Fibroblast of the conjunctiva (primary cell): Measurements from ENCODE around the gene NME5.

Source experiments
- DNase-seq: peaks from one replicate; pipeline ENCODE4 v3.0.0-alpha.2; 2010; ENCODE audit warnings: low read depth

Gene NME5

DNA sequence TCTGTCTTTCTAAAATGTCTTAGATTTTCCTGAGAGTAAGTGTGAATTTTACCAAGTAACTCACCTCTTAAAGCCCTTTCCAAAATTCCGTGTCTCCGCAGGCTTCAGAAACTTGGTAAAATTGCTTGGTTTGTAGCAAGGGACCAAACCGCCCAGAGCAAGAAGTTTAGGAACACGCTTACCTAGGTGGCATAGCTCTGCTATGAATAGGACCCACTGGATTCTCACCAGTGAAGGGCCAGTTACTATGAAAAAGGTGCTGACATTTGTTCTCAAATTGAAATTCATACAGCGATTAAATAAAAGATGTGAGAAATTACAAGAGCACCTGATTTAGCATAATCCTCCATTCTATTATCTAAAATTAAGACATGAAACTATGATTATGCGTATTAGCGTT lies 6.7 kb downstream of the NME5 start:
- DNase-seq = no peak

DNA sequence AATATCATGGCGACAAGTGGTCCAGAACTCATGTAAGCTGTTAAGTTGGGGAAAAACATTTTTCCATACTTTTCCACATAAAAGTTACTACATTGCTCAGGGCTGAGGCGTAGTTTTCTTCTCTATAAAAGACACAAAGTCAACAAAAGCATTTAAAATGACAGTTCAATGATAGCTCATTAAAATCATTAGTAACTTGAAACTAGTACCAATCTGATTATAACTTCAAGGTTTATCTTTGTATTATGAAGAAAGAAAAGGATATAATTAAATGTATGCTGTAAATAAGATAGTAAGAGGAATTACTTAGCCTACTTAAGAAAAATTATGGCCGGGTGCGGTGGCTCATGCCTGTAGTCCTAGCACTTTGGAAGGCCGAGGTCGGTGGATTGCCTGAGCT lies 9.9 kb downstream of the NME5 start:
- no peak for DNase-seq

- DNase-seq = no peak
Measured at GRCh38 chr5:138128334-138128733, 10.9 kb downstream of the NME5 start.

GRCh38 chr5:138115254-138115653 lies 24.0 kb downstream of the NME5 start:
- DNase-seq = no peak

DNA sequence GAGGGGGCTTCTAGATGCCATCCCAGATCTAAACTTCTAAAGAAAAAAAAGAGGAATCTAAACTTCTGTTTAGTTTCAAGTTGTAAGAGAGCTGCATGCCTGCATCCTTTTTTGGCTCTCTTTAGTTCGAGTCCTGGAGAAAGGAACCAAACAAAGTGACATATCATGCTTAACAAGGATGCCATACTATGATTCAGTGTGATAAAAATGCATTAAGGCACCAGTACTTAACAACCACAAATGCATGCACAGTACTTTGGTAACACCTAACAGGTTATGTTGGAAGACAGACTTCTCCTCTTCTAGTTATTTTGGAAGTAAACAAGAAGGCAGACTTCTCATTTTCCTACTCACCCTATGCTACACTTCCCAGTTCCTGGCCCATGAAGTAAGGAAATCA lies 27.3 kb downstream of the NME5 start:
- DNase-seq = no peak

DNA sequence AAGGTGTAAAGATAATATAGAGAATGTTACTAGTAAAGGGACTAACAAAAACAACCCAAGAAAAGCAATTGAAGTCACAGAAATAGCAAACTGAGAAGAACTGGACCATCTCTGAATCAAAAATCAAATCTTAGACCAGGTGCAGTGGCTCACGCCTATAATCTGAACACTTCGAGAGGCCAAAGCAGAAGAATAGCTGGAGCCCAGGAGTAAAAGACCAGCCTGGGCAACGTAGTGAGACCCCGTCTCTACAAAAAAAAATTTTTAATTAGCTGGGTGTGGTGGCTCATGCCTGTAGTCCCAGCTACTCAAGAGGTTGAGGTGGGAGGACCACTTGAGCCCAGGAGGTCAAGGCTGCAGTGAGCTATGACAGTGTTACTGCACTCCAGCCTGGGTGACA lies 28.0 kb downstream of the NME5 start:
- DNase-seq = no peak

DNA sequence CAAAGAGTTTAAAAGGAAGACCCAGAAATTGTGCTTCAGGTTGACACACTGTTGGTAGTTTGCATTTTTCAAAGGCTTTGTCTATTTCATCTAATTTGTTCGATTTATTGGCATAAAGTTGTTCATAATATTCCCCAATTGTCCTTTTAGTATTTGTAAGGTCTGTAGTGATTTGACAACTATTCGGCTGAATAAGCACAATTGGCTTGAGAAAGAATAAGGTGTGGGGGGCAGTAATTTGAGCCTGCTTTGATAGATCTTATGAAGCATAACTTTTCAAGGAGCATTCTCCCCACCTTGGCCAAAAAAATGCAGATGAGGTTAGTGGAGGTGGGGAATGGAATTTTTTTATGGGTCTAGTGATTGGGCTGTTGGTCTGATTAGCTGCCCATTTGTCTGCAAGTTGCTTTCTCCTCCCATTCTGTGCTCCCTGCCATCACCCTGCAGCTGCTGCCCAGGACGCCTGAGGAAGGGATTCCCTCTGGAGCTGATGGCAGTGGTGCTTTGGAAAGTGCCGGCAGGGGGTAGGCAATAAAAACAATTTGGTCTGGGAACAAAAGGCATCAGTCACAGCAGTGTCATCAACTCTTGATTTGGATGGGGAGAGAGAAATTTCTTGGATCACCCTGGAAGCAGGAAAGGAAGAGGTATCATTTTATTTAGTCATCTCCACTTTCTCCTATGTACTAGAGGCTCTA lies 28.8 kb downstream of the NME5 start:
- no peak for DNase-seq

DNA sequence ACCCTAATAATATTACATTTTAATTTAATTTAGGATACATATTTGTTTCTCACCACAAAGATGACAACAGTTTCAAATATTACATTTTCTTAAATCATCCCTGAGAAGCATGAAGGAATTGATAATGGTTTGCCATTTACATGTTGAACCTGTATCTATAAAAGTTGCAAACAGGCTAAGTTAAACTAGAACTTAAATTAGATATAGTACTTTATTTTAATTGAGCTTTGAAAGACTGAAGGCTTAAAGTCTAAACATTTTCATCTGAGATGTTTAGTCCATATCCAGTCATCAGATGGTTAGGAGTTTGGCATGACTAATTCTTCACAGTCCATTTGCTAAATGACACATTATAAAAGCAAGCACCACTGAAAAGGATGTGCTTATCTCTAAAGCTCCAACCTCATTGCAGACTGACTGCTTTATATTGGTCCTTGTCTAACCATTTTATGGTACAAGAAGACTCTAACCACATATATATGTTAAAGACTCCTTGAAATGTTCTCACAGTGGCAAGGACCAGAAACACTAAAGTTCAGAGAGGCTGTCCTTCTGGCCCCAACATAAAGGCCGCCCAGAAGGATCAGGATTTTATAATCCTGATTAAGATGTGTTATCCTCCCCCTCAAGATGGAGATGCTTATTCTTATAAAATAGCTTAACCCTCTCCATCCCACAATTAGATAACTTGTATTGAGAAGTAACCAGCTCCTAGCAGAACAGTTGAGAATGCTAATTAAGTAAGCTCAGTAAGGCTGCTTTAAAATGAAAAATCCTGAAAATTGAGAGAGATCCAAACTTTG lies 29.6 kb downstream of the NME5 start:
- DNase-seq = no peak

DNA sequence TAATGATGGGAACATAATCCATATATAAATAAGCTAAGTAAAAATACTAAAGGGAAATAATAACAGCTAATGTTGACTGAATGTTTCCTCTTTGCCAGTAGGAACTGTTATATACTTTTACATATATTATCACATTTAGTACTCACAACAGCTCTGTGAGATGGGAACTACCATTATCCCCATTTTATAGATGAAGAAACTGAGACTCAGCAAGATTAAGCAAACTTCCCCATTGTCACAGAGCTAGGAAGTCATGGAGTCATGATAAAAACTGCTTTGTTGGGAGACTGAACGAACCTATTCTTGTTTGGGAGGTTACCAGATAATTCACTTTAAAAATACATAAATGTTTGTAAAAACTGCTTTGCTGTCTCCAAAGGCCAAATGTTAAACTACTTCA lies 32.0 kb downstream of the NME5 start:
- DNase-seq = no peak

GRCh38 chr5:138105709-138106108 lies 33.5 kb downstream of the NME5 start:
- DNase-seq = no peak

- no peak for DNase-seq
Measured at GRCh38 chr5:138103319-138103637, 36.0 kb downstream of the NME5 start.

- no peak for DNase-seq
Measured at GRCh38 chr5:138102454-138103318, 36.5 kb downstream of the NME5 start.

DNA sequence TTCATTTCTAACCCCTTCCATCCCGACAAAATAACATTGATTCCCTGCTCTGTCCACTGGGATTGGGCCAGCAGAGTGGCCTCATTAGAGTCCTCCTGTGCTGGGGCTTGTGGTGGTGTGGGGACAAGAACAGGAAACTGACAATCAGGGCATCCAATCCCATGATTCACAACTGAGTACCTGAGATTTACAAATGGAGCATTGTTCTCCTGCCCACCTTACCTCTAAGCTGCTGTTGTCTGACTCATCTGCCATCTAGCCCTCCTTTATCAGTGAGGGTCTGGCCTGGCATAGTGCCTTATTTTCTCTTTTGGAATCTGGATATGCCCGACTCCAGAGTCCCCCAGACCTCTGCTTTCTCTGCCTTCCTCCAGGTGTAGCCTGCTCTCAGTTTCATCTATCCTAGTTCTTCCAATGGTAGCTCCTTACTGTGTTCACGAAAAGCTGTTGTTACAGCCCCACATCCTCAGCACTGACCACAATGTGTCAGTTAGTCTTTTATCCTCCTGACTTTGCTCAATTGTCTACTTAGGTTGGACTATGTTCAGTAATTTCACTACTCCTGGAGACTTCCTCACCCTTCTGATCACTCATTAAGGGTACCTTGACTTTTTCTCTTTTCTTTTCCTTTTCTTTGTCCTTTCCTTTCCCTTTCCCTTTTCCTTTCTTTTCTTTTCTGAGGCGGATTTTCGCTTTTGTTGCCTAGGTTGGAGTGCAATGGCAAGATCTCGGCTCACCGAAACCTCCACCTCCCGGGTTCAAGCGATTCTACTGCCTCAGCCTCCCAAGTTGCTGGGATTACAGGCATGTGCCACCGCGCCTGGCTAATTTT lies 42.0 kb downstream of the NME5 start:
- no peak for DNase-seq

- DNase-seq = no peak
Measured at GRCh38 chr5:138096363-138096762, 42.9 kb downstream of the NME5 start.

DNA sequence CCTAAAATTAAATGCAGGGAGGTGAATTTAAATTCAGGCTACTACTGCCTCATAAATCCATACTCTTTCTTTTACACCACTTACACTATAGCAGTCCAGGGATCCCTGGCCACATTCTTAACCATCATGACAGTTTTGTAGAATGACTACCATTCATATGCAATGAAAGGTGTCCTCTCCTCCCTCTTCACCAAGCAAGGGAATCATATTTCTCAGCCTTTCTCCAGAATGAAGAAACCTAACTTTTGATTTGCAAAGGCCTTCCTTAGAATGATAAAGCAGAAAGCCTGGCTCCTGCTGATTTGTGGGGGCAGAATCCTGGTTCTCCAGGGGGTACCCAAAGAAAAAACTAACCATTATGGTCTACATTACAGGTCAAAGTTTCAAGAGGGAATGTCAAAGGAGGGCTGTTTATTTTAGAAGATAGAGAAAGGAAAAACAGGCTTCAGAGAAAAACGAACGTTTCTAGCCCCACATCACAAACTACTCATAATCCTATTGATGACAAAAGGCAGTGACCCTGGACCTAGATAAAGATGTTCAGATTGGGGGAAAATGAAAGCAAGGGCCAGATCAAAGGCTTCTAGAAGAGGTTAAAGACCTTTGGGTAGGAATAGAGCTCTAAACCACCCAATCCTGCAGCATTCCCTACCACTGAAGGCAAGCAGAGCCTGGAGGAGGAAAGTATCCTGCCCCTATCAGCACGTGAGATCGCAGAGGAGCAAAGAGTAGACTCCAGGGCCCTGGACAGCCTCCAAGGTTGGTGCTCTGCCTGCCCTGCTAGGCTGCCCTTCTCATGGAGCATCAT lies 43.9 kb downstream of the NME5 start:
- DNase-seq = no peak

GRCh38 chr5:138093036-138093435 lies 46.2 kb downstream of the NME5 start:
- DNase-seq = no peak

DNA sequence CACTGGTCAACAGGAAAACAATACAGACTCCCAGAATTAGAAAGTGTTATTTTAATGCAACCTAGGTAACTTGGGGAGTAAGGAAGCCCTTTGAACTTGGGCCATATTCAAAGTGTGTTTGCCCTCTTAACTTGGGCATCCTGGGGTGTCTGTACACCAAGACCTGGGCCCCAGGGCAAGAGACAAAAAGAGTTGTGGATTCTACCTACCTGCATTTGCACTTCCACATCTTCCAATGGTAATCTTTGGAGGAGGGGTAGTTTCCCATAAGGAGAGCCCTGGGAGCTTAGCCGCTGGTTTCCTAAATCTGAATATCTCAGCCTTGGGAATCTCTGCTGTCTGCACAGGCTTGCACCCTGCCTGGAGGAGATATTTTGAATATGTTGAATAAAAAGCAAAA lies 46.9 kb downstream of the NME5 start:
- DNase-seq = no peak

GRCh38 chr5:138091685-138092084 lies 47.5 kb downstream of the NME5 start:
- no peak for DNase-seq

DNA sequence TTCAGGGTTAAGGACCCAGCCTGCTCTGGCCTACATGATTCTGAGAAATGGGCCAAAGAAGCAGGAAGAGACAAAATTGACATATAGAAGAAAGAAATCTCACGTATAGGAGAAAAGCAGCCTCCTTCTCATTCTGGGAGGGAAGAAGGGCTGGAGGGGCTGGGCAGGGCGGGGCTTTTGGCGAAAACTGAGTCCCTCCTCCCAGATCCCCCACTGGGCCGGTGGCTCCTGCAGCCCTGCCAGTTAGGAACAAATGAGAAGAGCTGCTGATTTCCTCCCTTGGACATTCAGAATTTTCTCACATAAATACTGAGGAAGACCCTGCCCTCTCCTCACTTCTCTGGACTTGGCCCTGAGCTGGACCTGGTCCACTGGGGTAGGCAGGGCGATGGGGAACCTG lies 55.5 kb downstream of the NME5 start, which contains the start of gene WNT8A:
Gene WNT8A (plus strand): TSS at position 332 of the 400 bp plus-strand sequence. CDS start 95 bp downstream, outside the sequence.
- no peak for DNase-seq

DNA sequence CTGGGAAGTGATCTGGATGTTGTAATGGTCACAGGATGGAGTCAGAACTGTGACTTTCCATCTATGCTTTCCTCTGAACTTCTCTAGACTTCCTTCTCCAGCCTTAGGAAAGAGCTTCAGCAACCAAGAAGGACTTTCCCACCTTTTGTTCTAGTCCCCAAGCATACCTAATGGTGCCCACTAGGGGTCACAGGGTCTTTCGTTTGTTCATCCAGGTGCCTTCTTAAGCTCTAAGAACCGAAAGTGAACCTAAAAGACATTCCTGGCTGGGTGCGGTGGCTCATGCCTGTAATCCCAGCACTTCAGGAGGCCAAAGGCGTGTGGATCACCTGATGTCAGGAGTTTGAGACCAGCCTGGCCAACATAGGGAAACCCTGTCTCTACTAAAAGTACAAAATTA lies 57.2 kb downstream of the NME5 start:
- DNase-seq = no peak

DNA sequence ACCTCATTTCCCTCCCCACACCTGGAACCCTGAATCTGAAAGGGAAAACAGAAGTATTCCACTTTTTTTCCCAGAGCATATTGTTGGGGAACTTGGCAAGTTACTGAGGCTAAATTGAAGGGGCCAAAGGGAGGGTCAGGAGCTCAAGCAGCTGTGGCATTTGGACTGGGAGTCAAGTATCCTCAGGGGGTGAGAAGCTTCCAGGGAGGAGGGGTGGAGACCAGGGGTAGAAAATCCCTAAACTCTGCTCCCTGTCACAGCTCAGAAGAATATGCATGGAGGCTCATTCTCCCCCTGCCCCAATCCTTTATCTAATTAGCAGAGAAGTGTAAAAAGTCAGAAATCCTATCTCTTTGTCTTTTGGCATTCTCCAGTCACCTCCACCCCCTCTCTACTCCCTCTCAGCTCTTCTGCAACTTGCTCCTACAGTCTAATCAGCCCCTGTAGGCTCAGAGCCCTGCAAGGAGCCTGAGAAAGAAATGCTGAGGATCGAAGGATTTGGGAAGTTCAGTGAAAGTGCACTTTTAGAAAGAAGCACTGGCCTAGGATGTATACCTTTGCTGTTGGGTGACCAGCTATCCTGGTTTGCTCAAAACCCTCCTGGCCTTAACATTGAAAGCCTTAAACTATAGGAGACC lies 61.1 kb downstream of the NME5 start:
- DNase-seq = no peak
